Upper lobe of left lung (tissue), 4 donors: ENCODE measurements around the gene FHOD3.

Experiments
- EP300 ChIP-seq, 4 donors: sonication (generic); formaldehyde crosslinking; IDR thresholded peaks; one replicate each; pipeline ENCODE4 v1.5.1; 2017; ENCODE audit warnings: antibody characterized with exemption in 4 of 4, control low read depth in 2 of 4
- POLR2AphosphoS5 ChIP-seq, 2 donors: sonication (generic); formaldehyde crosslinking; IDR thresholded peaks; one replicate each; pipeline ENCODE4 v1.5.1; 2017; ENCODE audit warnings: antibody characterized with exemption in 2 of 2

DNA sequence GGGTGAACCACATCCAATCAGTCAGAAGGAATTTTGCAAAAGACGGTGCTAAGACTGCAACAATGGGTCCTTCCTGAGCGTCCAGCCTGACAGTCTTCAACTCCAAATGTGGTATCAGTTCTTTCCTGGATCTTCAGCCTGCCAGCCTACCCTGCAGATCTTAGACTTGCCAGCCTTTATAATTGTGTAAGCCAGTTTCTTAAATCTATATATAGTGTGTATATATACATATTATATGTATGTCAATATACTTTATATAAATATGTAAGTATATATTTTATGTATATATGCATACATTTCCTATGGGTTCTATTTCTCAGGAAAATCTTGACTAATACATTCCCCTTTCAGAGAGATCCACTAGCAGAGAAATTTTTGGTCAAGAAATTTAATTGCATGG lies 245.5 kb downstream of the FHOD3 start:
- no peak for TF ChIP-seq EP300 (IDR thresholded peaks at IDR 0.05)
- TF ChIP-seq POLR2AphosphoS5 (IDR thresholded peaks at IDR 0.05) = no peak
